HG02870 (cell line): ENCODE results near the gene ZDHHC20.

Source experiments
- ATAC-seq: cut with Tn5 transposase; IDR thresholded peaks from one replicate; pipeline ENCODE4 v1.9.1; 2021; ENCODE audit warnings: mild to moderate bottlenecking, moderate library complexity; ENCODE audit not compliant: unreplicated experiment

Gene ZDHHC20

DNA sequence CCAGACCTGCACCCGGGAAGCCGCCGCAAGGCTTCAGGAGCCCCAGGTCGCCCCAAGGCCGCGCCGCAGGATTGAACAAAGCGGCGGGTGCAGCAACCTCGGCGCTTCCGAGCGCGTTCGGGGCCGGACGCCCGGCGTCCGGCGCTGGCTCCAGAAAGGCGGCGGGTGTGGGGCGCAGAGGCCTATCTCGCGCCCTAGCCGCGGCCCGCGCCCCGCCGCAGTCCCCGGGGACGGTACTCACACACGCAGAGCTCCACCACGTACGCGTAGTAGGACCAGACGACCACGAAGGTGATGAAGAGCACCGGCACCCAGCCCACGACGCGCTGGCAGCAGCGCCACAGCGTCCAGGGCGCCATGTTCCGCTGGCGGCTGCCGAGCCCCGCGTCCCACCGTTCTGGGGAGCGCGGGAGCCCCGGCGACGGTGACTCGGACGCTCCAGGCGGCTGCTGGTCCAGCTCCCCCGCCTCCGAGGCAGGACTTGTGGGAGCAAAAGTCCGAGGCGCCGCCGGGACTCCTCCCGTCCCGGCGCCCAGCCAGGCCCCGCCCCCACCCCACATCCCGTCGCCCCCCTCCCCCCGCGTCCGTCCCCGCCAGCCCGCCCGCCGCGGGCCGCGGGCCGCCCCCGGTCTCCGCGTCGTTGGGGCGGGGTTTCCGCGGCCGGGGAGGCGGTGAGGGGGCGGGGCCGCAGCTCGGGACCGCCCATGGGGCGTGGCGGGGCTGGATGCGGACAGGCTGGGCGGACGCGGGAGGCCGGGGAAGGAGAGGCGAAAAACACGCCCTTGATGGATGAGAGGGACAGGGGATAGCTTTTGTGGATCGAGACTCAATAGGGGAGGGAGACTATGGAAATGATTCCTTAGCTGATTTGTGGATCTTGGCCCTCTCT, at the start of gene ZDHHC20:
TSS of gene ZDHHC20 (minus strand) at position 491 of the 889 bp plus-strand sequence. CDS start at position 359, 132 bp downstream.
- peak; percentile 80 for ATAC-seq

DNA sequence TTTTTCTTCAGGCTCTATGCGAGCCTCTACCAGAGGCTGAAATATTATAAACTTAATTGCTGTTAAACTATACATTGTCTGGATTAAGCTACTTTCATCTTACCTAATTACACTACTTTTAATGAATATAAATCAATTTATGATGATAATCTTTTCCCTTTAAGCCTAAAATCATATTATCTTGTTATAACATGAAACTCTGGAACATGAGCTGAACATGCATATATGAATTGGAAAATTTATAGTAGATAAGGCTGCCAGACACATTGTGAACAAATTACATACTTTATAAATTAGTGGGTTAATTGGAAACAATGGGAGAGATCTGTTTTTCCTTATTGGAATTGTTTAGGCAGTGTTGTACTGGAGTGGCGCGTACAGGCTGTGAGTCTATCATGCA, 45.3 kb upstream of the ZDHHC20 start:
- ATAC-seq: no peak

GRCh38 chr13:21501686-21502085, 42.6 kb upstream of the ZDHHC20 start:
- ATAC-seq: no peak

GRCh38 chr13:21486322-21486721, 27.2 kb upstream of the ZDHHC20 start:
- ATAC-seq: no peak

DNA sequence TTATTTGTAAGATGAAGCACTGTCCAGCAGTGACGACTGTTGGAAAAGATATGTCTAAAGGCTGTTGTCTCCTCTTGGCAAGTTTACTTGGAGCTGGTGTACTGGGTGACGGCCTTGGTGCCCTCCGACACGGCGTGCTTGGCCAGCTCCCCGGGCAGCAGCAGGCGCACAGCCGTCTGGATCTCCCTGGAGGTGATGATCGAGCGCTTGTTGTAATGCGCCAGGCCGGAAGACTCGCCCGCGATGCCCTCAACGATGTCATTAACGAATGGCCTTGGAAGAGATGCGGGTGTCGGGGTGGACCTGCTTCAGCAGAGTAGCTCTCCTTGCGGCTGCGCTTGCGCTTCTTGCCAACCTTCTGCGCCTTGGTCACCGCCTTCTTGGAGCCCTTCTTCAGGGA, 24.6 kb upstream of the ZDHHC20 start:
- no peak for ATAC-seq

DNA sequence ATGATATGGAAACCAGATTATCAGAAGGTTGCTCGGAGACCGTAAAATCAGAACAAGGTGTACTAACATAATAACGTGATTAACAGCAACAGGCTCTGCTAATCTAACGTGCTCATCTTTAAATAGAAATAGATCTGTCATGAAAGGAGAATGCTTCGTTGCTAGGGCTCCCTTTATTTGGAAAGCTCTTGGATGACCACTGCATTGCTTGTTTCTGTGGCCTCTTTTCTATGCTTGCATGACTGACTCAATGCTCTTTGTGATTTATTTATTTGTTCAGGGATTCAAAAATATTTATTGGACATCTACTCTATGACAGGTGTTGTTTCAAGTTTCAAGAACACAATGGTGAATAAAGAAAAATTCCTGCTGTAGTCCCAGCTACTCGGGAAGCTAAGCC, 22.3 kb upstream of the ZDHHC20 start:
- ATAC-seq: no peak

- ATAC-seq: no peak
These were observed 20.0 kb upstream of the ZDHHC20 start for GRCh38 chr13:21478881-21479808.

DNA sequence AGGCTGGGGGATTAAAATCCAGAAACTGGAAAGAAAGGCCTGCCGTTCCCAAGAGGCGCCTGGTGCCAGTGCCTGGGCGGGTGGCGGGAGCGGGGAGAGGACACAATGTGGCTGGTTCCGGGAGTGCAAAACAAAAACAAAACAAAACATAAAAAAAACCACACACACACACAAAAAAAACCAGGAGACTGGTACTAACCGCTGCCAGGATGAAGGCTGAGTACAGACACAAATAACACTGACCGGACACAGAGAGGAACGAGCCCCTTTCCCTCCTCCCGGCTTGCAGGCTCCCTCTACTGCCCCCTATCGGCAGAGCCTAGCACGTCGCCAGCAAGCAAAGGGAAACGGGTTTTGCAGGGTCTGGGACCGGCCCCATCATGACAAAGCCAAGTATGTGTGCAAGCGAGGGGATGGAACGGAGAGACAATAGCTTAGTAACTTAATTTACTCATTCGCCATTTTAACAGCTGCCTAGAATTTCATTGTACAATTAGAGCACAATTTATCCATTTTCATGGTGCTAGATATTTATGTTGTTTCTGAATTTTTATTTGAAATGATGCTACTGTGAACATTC, 17.9 kb upstream of the ZDHHC20 start:
- ATAC-seq: peak; percentile 88

- no peak for ATAC-seq
These were observed 16.0 kb upstream of the ZDHHC20 start for GRCh38 chr13:21475115-21475514.

DNA sequence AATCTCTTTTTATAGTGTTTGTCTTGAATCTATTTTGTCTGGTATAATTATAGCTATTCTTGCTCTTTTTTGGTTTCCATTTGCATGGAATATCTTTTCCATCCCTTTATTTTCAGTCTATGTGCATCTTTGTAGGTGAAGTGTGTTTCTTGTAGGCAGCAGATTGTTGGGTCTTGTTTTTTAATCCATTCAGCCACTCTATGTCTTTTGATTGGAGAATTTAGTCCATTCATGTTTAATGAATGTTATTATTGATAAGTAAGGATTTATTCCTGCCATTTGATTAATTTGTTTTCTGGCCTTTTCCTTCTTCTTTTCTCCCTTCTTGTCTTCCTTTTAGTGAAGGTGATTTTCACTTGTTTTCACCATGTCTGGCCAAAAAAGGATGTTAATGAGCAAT, 11.7 kb upstream of the ZDHHC20 start:
- ATAC-seq: no peak

GRCh38 chr13:21466527-21466926, 7.4 kb upstream of the ZDHHC20 start:
- no peak for ATAC-seq

- ATAC-seq: no peak
These were observed 6.6 kb upstream of the ZDHHC20 start for GRCh38 chr13:21465710-21466160.

- ATAC-seq: no peak
These were observed 4.3 kb upstream of the ZDHHC20 start for GRCh38 chr13:21463424-21463823.

GRCh38 chr13:21461131-21461530, 2.0 kb upstream of the ZDHHC20 start:
- ATAC-seq: no peak

DNA sequence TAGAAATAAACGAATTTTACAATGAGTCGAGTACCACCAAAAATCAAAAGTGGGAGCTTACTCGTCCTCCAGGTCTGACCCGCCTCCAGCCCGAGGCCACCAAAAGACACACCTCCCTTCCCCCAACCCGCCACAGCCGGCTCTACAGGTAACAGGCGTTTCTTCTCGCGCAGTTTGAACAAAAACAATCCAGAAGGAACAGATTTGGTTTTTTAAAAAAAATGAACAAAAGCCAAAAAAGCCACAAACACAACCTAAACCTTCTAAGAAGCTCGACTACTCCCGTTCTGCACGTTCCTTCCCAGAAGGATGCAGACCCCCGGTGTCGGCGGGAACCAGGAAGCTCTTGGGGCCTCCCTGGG, 671 bp downstream of the ZDHHC20 start:
- ATAC-seq: no peak

DNA sequence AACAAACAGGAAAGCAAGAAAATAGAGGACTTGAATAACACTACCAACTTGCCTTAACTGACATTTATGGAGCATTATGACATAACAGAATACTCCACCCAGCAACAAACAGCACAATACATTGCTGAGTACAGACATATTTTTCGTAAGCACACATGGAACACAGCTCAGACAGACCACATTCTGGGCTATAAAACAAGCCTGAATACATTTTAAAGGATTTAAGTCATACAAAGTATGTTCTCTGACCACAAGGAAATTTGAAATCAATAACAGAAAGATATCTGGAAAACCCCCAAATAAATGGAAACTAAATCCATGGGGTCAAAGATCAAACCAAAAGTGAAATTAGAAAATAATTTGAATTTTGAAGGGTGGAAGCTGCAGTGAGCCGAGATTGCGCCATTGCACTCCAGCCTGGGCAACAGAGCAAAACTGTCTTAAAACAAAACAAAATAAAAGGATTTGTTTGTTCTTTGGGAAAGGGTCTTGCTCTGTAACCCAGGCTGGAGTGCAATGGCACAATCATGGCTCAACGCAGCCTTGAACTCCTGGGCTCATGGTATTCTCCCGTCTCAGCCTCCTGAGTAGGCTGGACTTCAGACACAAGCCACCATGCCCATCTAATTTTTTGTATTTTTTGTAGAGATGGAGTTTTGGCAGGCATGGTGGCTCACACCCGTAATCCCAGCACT, 5.6 kb downstream of the ZDHHC20 start:
- ATAC-seq: no peak

DNA sequence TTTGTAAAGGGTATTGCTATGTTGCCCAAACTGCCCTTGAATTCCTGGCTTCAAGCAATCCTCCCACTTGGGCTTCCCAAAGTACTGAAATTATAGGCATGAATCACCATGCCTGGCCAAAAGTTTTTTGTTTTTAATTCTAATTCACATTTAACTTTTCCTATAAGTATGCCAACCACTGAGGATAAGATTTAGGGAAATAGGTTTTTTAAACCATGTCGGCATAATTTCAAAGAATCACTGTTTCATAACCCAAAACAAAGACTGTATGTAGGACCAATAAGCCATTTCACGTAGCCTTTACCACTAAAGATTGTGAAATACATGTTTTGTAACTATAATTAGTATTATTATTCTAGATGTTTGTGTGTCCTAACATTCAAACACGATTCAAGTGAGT, 8.2 kb downstream of the ZDHHC20 start:
- ATAC-seq: no peak

DNA sequence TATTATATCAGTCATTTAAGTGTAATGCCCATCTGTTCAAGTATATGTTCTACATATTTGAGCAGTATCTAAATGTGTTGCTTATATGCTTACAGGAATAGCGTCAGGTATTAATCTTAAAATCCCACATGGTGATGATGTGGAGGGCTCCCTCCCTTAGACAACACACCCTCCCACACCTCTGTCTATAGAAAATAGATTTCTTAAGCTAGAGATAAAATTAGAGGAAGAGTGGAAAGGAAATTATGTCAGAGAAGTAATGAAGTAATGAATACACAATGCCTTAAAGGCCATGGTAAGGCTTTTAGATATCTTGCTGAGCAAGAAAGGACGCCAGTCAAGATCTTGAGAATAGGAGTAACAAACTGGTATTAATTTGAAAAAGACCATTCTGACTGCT, 12.4 kb downstream of the ZDHHC20 start:
- ATAC-seq: no peak

DNA sequence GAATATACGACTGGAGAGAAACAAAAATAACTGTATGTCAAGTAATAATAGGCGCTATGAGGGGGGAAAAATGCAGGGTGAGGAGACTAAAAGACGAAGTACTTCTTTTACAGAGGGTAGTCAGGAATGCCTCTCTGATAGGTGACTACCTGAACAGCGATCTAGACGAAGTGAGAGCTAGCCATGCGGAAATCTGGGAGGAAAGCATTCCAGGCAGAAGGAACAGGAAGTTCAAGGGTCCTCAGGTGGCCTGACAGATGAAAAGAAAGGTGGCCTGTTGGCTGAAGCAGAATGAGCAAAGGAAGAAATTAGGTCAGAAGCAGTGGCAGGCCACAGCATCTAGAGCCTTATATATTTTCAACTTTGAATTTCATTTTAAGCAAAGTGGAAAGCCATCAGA, 13.3 kb downstream of the ZDHHC20 start:
- no peak for ATAC-seq

DNA sequence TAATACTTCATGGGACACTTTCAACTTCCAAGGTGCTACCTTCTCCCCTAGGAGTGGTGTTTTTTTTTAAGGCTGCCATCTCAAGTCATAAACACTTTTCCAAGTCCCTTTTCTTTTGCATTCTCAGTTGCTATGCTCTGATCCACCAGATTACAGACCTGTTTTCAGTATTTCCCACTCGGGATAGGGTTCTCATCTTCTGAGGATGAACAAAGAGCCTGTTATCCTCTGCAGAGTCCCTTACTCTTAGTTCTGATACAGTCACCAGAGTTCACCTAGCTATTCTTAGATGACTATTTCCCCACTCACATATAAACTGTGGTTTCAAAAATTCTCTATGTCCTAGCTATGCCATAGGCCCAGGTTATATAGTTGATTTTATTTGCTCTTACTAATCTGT, 15.9 kb downstream of the ZDHHC20 start:
- no peak for ATAC-seq

GRCh38 chr13:21436582-21436981, 22.5 kb downstream of the ZDHHC20 start:
- peak; percentile 24 for ATAC-seq
